Fibroblast of skin of scalp (primary cell): ENCODE measurements around the gene CALM1. TPM values are rescaled to one million over a fixed set of nuclear protein-coding genes. Genes with fewer than 3 reads are reported as not detected.

Experiments used
- DNase-seq: peaks from one replicate; pipeline ENCODE4 v3.0.0-alpha.2; 2013
- polyA plus RNA-seq, 2 experiments: library from polyadenylated mRNA; unstranded; fragments of 120-200 nt; gene quantifications; one replicate each; pipeline ENCODE4 v1.2.1, GENCODE V29; 2013; ENCODE audit not compliant: insufficient read length in 2 of 2

CALM1 gene
- polyA plus RNA-seq (2013, experiment 1 of 2; ENCODE audit: insufficient read length), result 399 TPM
- 451 TPM for polyA plus RNA-seq (2013, experiment 2 of 2; ENCODE audit: insufficient read length)

- peak; percentile 96 for DNase-seq
These were observed at the start of gene CALM1 for GRCh38 chr14:90396341-90397339. TSS of gene CALM1 (plus strand) at chr14:90397029. CDS start at chr14:90397231, 202 bp downstream.

- no peak for DNase-seq
These were observed 48.6 kb upstream of the CALM1 start for GRCh38 chr14:90348270-90348669.

GRCh38 chr14:90349739-90350138 is 47.1 kb upstream of the CALM1 start:
- no peak for DNase-seq

GRCh38 chr14:90354551-90355298 is 42.1 kb upstream of the CALM1 start:
- DNase-seq, result no peak

GRCh38 chr14:90355540-90356518 is 41.0 kb upstream of the CALM1 start:
- no peak for DNase-seq

GRCh38 chr14:90356925-90357324 is 39.9 kb upstream of the CALM1 start:
- DNase-seq, result no peak

GRCh38 chr14:90358359-90358758 is 38.5 kb upstream of the CALM1 start:
- no peak for DNase-seq

- no peak for DNase-seq
These were observed 34.8 kb upstream of the CALM1 start for GRCh38 chr14:90361865-90362557.

- DNase-seq, result no peak
These were observed 34.3 kb upstream of the CALM1 start for GRCh38 chr14:90362558-90362896.

- DNase-seq, result peak; percentile 46
These were observed 27.7 kb upstream of the CALM1 start for GRCh38 chr14:90368946-90369721.

GRCh38 chr14:90373887-90374286 is 22.9 kb upstream of the CALM1 start:
- DNase-seq, result no peak

- DNase-seq, result no peak
These were observed 22.0 kb upstream of the CALM1 start for GRCh38 chr14:90374813-90375212.

GRCh38 chr14:90375934-90376333 is 20.9 kb upstream of the CALM1 start:
- DNase-seq, result no peak

- DNase-seq, result no peak
These were observed 18.6 kb upstream of the CALM1 start for GRCh38 chr14:90378249-90378648.

GRCh38 chr14:90379106-90379505 is 17.7 kb upstream of the CALM1 start:
- no peak for DNase-seq

- peak; percentile 36 for DNase-seq
These were observed 15.6 kb upstream of the CALM1 start for GRCh38 chr14:90381011-90381786.

- no peak for DNase-seq
These were observed 14.8 kb upstream of the CALM1 start for GRCh38 chr14:90381999-90382451.

GRCh38 chr14:90382491-90383125 is 14.2 kb upstream of the CALM1 start:
- peak; percentile 82 for DNase-seq

GRCh38 chr14:90383126-90383730 is 13.6 kb upstream of the CALM1 start:
- DNase-seq, result peak; percentile 100
